Erythroblast (primary cell): ENCODE results near the gene PARP1.

ENCODE experiments used
- GATA1 ChIP-seq: IDR thresholded peaks from 2 replicates; pipeline ENCODE4 v1.6.1; 2011; ENCODE audit warnings: low read depth, mild to moderate bottlenecking, control low read depth, low read length, moderate library complexity
- POLR2A ChIP-seq: IDR thresholded peaks from 2 replicates; pipeline ENCODE4 v1.6.1; 2011; ENCODE audit warnings: mild to moderate bottlenecking, low read length

- no peak for TF ChIP-seq POLR2A
- no peak for TF ChIP-seq GATA1
Observed at GRCh38 chr1:226372885-226373284, 35.0 kb downstream of the PARP1 start.
